ENCODE data around the gene HERC6. TPM values are rescaled to one million over a fixed set of nuclear protein-coding genes. Genes with fewer than 3 reads are reported as not detected.

The HERC6 gene
- polyA plus RNA-seq, 1 of the 3 experiments (the other 2 are of a cell fraction): 1.7 TPM

GRCh38 chr4:88359558-88359957, 19.1 kb upstream of the HERC6 start:
- Histone ChIP-seq H3K36me3 (replicated peaks in 1 of 2; ENCODE audit: control insufficient read depth in 1 of 2, insufficient read depth in 2 of 2, low read length in 1 of 2) (no peaks in the 10 kb centered on the region), H3K79me2 (ENCODE audit: insufficient read depth) (no peaks in the 10 kb centered on the region), H3K4me2 (no peak overlapping the region), H3K4me1 (ENCODE audit: control insufficient read depth in 1 of 2, insufficient read depth in 2 of 2, low read depth in 1 of 2, low read length in 1 of 2) (no peaks in the 10 kb centered on the region), H2AFZ (ENCODE audit: low read depth) (no peak overlapping the region), H3K27ac (ENCODE audit: low read depth in 2 of 2, low read length in 1 of 2) (no peak overlapping the region), H4K20me1 (ENCODE audit: insufficient read depth) (no peaks in the 10 kb centered on the region), H3K9me2 (no peaks in the 10 kb centered on the region), H3K9ac (no peak overlapping the region), H3F3A (replicated peaks; ENCODE audit: insufficient read depth) (no peaks in the 10 kb centered on the region), H3K27me3 (ENCODE audit: insufficient read depth) (no peaks in the 10 kb centered on the region), H3K9me3 (no peaks in the 10 kb centered on the region), H3K4me3 (ENCODE audit: low read depth in 2 of 2, low read length in 1 of 2) (no peak overlapping the region)
- no peak for TF ChIP-seq JUND (IDR thresholded peaks at IDR 0.05)
- no peak for TF ChIP-seq ELF1 (IDR thresholded peaks at IDR 0.05)
- TF ChIP-seq EZH2phosphoT487 (IDR thresholded peaks at IDR 0.05; ENCODE audit: borderline replicate concordance, low read depth): no peak
- TF ChIP-seq REST (IDR thresholded peaks at IDR 0.05; ENCODE audit: low read depth, low read length): no peak
- TF ChIP-seq NRF1 (IDR thresholded peaks at IDR 0.05; ENCODE audit: low read depth, low read length): no peak
- no peak for TF ChIP-seq NFIC (IDR thresholded peaks at IDR 0.05; ENCODE audit: borderline replicate concordance)
- no peak for TF ChIP-seq SMC3 (IDR thresholded peaks at IDR 0.05; ENCODE audit: low read depth, low read length)
- TF ChIP-seq CTCF (IDR thresholded peaks at IDR 0.05): no peak
- TF ChIP-seq SIN3A (IDR thresholded peaks at IDR 0.05; ENCODE audit: borderline replicate concordance, low read depth, low read length): no peak
- POLR2A ChIA-PET: no interaction called here
- DNase-seq: no peak
- CTCF ChIA-PET: interaction anchor here (0.7 to 1.8 kb wide), 2 partner anchors 73 to 148 kb away, joined by 3 to 4 read pairs; no protein-coding TSS in a partner anchor
- 70% methylated on average over 10 of the region's 10 CpGs for WGBS (ENCODE audit: low lambda C conversion rate)

GRCh38 chr4:88360256-88360655, 18.4 kb upstream of the HERC6 start:
- no peaks in the 10 kb centered on the region for H4K20me1 ChIP-seq (ENCODE audit: insufficient read depth)
- no peak overlapping the region for H2AFZ ChIP-seq (ENCODE audit: low read depth)
- H3K4me3 ChIP-seq (ENCODE audit: low read depth in 2 of 2, low read length in 1 of 2): no peak overlapping the region
- H3K9ac ChIP-seq: no peak overlapping the region
- H3K9me3 ChIP-seq: no peaks in the 10 kb centered on the region
- ChIA-PET POLR2A (no interaction called here), CTCF (interaction anchor here (1.8 kb wide), 1 partner anchor 148 kb away, joined by 4 read pairs; no protein-coding TSS in a partner anchor)
- no peak overlapping the region for H3K4me2 ChIP-seq
- DNase-seq: no peak
- no peaks in the 10 kb centered on the region for H3F3A ChIP-seq (replicated peaks; ENCODE audit: insufficient read depth)
- no peaks in the 10 kb centered on the region for H3K9me2 ChIP-seq
- no peaks in the 10 kb centered on the region for H3K79me2 ChIP-seq (ENCODE audit: insufficient read depth)
- WGBS (ENCODE audit: low lambda C conversion rate): 42% methylated on average over 7 of the region's 7 CpGs
- H3K36me3 ChIP-seq (replicated peaks in 1 of 2; ENCODE audit: control insufficient read depth in 1 of 2, insufficient read depth in 2 of 2, low read length in 1 of 2): no peaks in the 10 kb centered on the region
- no peak overlapping the region for H3K27ac ChIP-seq (ENCODE audit: low read depth in 2 of 2, low read length in 1 of 2)
- no peaks in the 10 kb centered on the region for H3K4me1 ChIP-seq (ENCODE audit: control insufficient read depth in 1 of 2, insufficient read depth in 2 of 2, low read depth in 1 of 2, low read length in 1 of 2)
- H3K27me3 ChIP-seq (ENCODE audit: insufficient read depth): no peaks in the 10 kb centered on the region
- TF ChIP-seq TEAD4 (IDR thresholded peaks at IDR 0.05; ENCODE audit: borderline replicate concordance, insufficient read depth) (no peak), MAX (IDR thresholded peaks at IDR 0.05; ENCODE audit: low read depth) (no peak), ELF1 (IDR thresholded peaks at IDR 0.05) (no peak), EP300 (IDR thresholded peaks at IDR 0.05; ENCODE audit: borderline replicate concordance in 1 of 2, low read depth in 1 of 2, low read length in 1 of 2) (no peak), USF1 (IDR thresholded peaks at IDR 0.05; ENCODE audit: borderline replicate concordance, low read depth) (no peak), SIN3A (IDR thresholded peaks at IDR 0.05; ENCODE audit: borderline replicate concordance, low read depth, low read length) (no peak), RAD21 (IDR thresholded peaks at IDR 0.05; ENCODE audit: low read length) (no peak), ZBTB33 (IDR thresholded peaks at IDR 0.05; ENCODE audit: borderline replicate concordance, low read depth) (no peak), GATA2 (CRISPR knock-in tag; IDR thresholded peaks at IDR 0.05) (no peak), YY1 (IDR thresholded peaks at IDR 0.05; ENCODE audit: low read depth) (no peak), TAF1 (IDR thresholded peaks at IDR 0.05; ENCODE audit: borderline replicate concordance, low read depth, low read length) (no peak)
